ENCODE results near the gene SAP25.
A peak's percentile ranks its signal among the peaks of the same experiment; 100 is the strongest.
"Not testable (repeated sequence)": the region's sequence is repeated elsewhere in the genome, so short reads cannot be mapped to it uniquely, and the experiment has no call there.

Gene SAP25

DNA sequence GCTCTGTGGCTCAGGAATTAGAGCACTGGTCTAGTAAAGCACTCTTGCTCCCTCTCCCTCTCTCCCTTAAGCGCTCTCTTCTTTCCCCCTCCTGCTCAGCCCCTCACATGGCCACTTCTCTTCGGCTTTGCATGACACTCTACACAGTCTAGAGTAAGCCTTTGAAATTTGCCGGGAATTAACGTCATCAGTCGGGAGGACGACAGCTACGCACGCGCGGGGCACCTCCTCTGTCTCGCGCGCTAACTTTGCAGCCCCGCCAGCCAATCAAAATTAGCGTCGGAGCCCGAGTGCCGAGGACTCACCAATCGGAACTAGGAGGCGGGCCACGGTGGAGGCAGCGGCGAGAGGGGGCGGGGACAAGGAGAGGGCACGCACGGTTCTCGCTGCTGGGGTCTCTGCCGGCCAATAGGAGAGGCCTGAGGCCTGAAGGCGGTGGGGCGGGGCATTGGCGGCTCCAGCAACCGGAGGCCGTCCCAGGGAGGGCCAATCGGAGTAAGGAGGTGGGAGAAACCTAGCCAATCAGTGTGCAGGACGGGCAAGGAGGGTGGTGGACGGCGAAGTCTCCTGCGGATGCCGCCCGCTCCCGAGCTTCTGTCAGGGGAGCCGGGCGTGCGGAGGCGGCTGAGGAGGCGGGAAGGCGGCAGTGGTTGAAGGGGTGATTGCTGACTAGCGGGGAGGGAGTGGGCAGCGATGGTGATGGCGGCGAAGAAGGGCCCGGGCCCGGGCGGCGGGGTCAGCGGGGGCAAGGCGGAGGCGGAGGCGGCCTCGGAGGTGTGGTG, 34.9 kb downstream of the SAP25 start, which contains the start of gene AGFG2:
AGFG2 (plus strand) TSS at position 550 of the 782 bp plus-strand sequence; CDS start at position 694, 144 bp downstream.
- peak within 1 kb of the TSS; percentile 59 for H3K27ac ChIP-seq (ENCODE audit: insufficient read depth, low read length, poor library complexity, severe bottlenecking)

DNA sequence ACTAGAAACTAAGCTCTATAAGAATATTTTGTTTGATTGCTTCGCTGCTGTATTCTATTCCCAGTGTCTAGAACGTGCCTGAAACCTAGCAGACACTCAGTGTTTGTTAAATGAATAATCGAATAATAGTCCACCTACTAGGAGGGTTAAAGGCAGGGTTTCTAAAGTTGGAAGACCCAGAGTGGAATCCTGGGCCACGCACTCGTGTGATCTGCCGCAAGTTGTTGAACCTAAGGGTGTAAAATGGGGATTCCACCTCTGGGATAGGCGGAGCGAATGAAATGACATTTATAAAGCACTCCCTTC, 35.4 kb downstream of the SAP25 start:
- Histone ChIP-seq H3K9me3 (ENCODE audit: control insufficient read depth, low read length) (no peaks in the 10 kb centered on the region), H3K27ac (ENCODE audit: insufficient read depth, low read length, poor library complexity, severe bottlenecking) (peak overlapping the region; percentile 19), H3K27me3 (replicated peaks; ENCODE audit: control insufficient read depth, insufficient read depth, low read length, poor library complexity, severe bottlenecking) (no peaks in the 10 kb centered on the region), H3K4me3 (ENCODE audit: insufficient read depth, low read depth, low read length, poor library complexity, severe bottlenecking) (peak overlapping the region; percentile 37), H3K4me1 (ENCODE audit: control insufficient read depth, insufficient read depth, low read length, poor library complexity, severe bottlenecking) (peaks cover 31% of the 10 kb centered on the region), H3K36me3 (ENCODE audit: control insufficient read depth, insufficient read depth, low read length) (no peaks in the 10 kb centered on the region)
- no peak for DNase-seq

More for the DNA sequence above, 34.9 kb downstream of the SAP25 start, which contains the start of gene AGFG2:
- Histone ChIP-seq H3K27me3 (replicated peaks; ENCODE audit: control insufficient read depth, insufficient read depth, low read length, poor library complexity, severe bottlenecking) (no peaks in the 10 kb centered on the region), H3K4me3 (ENCODE audit: insufficient read depth, low read depth, low read length, poor library complexity, severe bottlenecking) (peak within 1 kb of the TSS; percentile 84), H3K36me3 (ENCODE audit: control insufficient read depth, insufficient read depth, low read length) (no peaks in the 10 kb centered on the region), H3K4me1 (ENCODE audit: control insufficient read depth, insufficient read depth, low read length, poor library complexity, severe bottlenecking) (peaks cover 36% of the 10 kb centered on the region), H3K9me3 (ENCODE audit: control insufficient read depth, low read length) (no peaks in the 10 kb centered on the region)
- peak; percentile 100 for DNase-seq

DNA sequence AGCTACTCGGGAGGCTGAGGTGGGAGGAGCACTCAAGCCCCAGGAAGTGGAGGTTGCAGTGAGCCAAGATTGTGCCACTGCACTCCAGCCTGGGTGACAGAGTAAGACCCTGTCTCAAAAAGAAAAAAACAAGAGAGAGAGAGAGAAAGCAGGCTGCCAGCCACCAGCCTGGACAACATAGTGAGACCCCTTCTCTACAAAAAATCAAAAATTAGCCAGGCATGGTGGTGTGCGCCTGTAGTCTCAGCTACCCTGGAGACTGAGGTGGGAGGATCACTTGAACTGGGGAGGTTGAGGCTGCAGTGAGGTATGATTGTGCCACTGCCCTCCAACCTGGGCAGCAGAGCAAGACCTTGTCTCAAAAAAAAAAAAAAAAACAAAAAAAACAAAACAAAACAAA, 37.0 kb downstream of the SAP25 start:
- H3K4me3 ChIP-seq (ENCODE audit: insufficient read depth, low read depth, low read length, poor library complexity, severe bottlenecking); H3K27ac ChIP-seq (ENCODE audit: insufficient read depth, low read length, poor library complexity, severe bottlenecking); DNase-seq; H3K27me3 ChIP-seq (replicated peaks; ENCODE audit: control insufficient read depth, insufficient read depth, low read length, poor library complexity, severe bottlenecking); H3K9me3 ChIP-seq (ENCODE audit: control insufficient read depth, low read length); H3K36me3 ChIP-seq (ENCODE audit: control insufficient read depth, insufficient read depth, low read length): not testable (repeated sequence)
- peaks cover 17% of the 10 kb centered on the region for H3K4me1 ChIP-seq (ENCODE audit: control insufficient read depth, insufficient read depth, low read length, poor library complexity, severe bottlenecking)

DNA sequence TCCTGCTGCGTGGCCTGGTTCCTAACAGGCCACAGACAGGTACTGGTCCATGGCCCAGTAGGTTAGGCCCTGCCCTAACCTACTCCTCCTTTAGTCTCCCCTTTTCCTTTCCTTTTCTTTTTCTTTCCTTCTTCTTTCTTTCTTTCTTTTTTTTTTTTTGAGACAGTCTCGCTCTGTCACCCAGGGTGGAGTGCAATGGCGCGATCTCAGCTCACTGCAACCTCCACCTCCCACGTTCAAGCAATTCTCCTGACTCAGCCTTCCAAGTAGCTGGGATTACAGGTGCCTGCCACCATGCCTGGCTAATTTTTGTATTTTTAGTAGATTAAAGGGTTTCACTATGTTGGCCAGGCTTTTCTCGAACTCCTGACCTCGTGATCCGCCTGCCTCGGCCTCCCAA, 37.7 kb downstream of the SAP25 start:
- not testable (repeated sequence) for H3K27me3 ChIP-seq (replicated peaks; ENCODE audit: control insufficient read depth, insufficient read depth, low read length, poor library complexity, severe bottlenecking); H3K4me3 ChIP-seq (ENCODE audit: insufficient read depth, low read depth, low read length, poor library complexity, severe bottlenecking); DNase-seq; H3K27ac ChIP-seq (ENCODE audit: insufficient read depth, low read length, poor library complexity, severe bottlenecking); H3K9me3 ChIP-seq (ENCODE audit: control insufficient read depth, low read length); H3K36me3 ChIP-seq (ENCODE audit: control insufficient read depth, insufficient read depth, low read length)
- H3K4me1 ChIP-seq (ENCODE audit: control insufficient read depth, insufficient read depth, low read length, poor library complexity, severe bottlenecking) = peaks cover 11% of the 10 kb centered on the region

DNA sequence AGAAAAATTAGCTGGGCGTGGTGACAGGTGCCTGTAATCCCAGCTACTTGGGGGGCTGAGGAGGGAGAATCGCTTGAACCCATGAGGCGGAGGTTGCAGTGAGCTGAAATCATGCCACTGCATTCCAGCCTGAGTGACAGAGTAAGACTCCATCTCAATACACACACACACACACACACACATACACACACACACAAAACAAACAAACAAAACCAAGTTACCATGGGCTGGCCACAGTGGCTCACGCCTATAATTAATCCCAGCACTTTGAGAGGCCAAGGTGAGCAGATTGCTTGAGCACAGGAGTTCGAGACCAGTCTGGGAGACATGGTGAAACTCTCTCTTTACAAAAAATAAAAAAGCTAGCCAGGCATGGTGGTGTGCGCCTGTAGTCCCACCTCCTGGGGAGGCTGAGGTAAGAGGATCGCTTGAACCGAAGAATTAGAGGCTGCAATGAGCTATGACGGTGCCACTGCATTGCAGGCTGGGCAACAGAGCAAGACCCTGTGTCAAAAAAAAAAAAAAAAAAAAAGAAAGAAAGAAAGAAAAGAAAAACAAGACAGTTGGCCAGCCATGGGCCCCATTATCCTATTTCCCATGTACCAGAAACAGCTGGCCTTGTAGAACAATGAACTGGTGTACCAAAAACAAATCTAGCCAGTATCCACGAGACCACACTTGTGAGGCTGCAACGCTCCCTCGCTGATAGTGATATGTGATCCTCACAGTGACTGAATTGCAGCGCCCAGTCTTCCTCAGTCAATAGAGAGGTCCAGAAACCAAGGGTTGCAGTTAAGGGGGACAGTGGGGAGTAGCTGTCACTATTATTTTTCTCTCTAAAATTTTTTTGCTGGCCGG, 41.3 kb downstream of the SAP25 start:
- H3K4me1 ChIP-seq (ENCODE audit: control insufficient read depth, insufficient read depth, low read length, poor library complexity, severe bottlenecking) = no peaks in the 10 kb centered on the region
- no peaks in the 10 kb centered on the region for H3K9me3 ChIP-seq (ENCODE audit: control insufficient read depth, low read length)
- no peak for DNase-seq
- H3K36me3 ChIP-seq (ENCODE audit: control insufficient read depth, insufficient read depth, low read length) = no peaks in the 10 kb centered on the region
- no peak overlapping the region for H3K4me3 ChIP-seq (ENCODE audit: insufficient read depth, low read depth, low read length, poor library complexity, severe bottlenecking)
- no peak overlapping the region for H3K27ac ChIP-seq (ENCODE audit: insufficient read depth, low read length, poor library complexity, severe bottlenecking)
- H3K27me3 ChIP-seq (replicated peaks; ENCODE audit: control insufficient read depth, insufficient read depth, low read length, poor library complexity, severe bottlenecking) = no peaks in the 10 kb centered on the region

DNA sequence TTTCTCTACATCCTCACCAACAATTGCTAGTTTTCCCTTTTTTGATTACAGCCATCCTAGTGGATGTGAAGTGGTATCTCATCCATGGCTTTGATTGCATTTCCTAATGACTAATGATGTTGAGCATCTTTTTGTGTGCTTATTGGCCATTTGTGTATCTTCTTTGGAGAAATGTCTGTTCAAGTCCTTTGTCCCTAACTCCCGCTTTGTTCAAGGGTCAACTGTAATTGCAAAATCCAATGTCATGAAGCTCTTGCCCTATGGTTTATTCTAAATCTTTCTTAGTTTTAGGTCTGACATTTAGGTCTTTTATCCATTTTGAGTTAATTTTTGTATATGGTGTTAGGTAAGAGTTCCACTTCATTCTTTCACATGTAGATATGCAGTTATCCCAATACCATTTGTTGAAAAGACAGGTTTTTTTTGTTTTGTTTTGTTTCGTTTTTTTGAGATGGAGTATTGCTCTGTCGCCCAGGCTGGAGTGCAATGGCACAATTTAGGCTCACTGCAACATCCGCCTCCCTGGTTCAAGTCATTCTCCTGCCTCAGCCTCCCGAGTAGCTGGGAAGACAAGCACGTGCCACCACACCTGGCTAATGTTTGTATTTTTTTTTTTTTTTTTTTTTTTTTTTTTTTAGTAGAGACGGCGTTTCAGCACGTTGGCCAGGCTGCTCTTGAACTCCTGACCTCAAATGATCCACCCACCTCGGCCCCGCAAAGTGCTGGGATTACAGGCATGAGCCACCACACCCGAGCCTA, 45.4 kb downstream of the SAP25 start:
- not testable (repeated sequence) for H3K27me3 ChIP-seq (replicated peaks; ENCODE audit: control insufficient read depth, insufficient read depth, low read length, poor library complexity, severe bottlenecking); H3K4me3 ChIP-seq (ENCODE audit: insufficient read depth, low read depth, low read length, poor library complexity, severe bottlenecking); H3K9me3 ChIP-seq (ENCODE audit: control insufficient read depth, low read length); H3K4me1 ChIP-seq (ENCODE audit: control insufficient read depth, insufficient read depth, low read length, poor library complexity, severe bottlenecking); DNase-seq; H3K36me3 ChIP-seq (ENCODE audit: control insufficient read depth, insufficient read depth, low read length); H3K27ac ChIP-seq (ENCODE audit: insufficient read depth, low read length, poor library complexity, severe bottlenecking)

DNA sequence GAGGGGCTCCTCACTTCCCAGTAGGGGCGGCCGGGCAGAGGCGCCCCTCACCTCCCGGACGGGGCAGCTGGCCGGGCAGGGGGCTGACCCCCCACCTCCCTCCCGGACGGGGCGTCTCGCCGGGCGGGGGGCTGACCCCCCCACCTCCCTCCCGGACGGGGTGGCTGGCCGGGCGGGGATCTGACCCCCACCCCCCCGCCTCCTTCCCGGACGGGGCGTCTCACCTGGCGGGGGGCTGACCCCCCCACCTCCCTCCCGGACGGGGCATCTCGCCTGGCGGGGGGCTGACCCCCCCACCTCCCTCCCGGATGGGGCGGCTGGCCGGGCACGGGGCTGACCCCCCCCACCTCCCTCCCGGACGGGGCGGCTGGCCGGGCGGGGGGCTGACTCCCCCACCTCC, 50.5 kb downstream of the SAP25 start:
- DNase-seq; H3K4me3 ChIP-seq (ENCODE audit: insufficient read depth, low read depth, low read length, poor library complexity, severe bottlenecking): not testable (repeated sequence)

More for the DNA sequence above, 50.5 kb downstream of the SAP25 start:
- not testable (repeated sequence) for H3K9me3 ChIP-seq (ENCODE audit: control insufficient read depth, low read length); H3K27ac ChIP-seq (ENCODE audit: insufficient read depth, low read length, poor library complexity, severe bottlenecking); H3K4me1 ChIP-seq (ENCODE audit: control insufficient read depth, insufficient read depth, low read length, poor library complexity, severe bottlenecking); H3K36me3 ChIP-seq (ENCODE audit: control insufficient read depth, insufficient read depth, low read length); H3K27me3 ChIP-seq (replicated peaks; ENCODE audit: control insufficient read depth, insufficient read depth, low read length, poor library complexity, severe bottlenecking)

Data from effector memory CD4-positive, alpha-beta T cell (primary cell).